Thyroid gland (tissue), 4 donors: ENCODE measurements around the gene LIFR. TPM values are rescaled to one million over a fixed set of nuclear protein-coding genes. Genes with fewer than 3 reads are reported as not detected.

ENCODE experiments used
- DNase-seq, 2 donors: peaks; one replicate each; pipeline ENCODE4 v3.0.0-alpha.2; 2019
- H3K27ac ChIP-seq, 3 donors: fragments of 200-600 bp; sonication (generic); 1 replicate in 2 of 3; 2 replicates in 1 of 3; pipeline ENCODE4 v1.5.1; 2016 to 2019; ENCODE audit warnings: mild to moderate bottlenecking in 1 of 3, moderate library complexity in 1 of 3
- H3K27me3 ChIP-seq: fragments of 200-600 bp; sonication (generic); one replicate; pipeline ENCODE4 v1.5.1; 2019
- H3K36me3 ChIP-seq, 2 donors: fragments of 200-600 bp; sonication (generic); one replicate each; pipeline ENCODE4 v1.5.1; 2016 to 2019
- H3K4me1 ChIP-seq, 2 donors: fragments of 200-600 bp; sonication (generic); one replicate each; pipeline ENCODE4 v1.5.1; 2017 to 2019
- H3K4me3 ChIP-seq, 3 donors: fragments of 200-600 bp; sonication (generic); replicated peaks in 1 of 3; 1 replicate in 2 of 3; 2 replicates in 1 of 3; pipeline ENCODE4 v1.5.1; 2016; ENCODE audit warnings: mild to moderate bottlenecking in 1 of 3
- H3K9me3 ChIP-seq: fragments of 200-600 bp; sonication (generic); one replicate; pipeline ENCODE4 v1.5.1; 2017
- POLR2A ChIP-seq, 2 donors: fragments of 450-650 bp; IDR thresholded peaks; one replicate each; pipeline ENCODE4 v1.6.1; 2017; ENCODE audit warnings: antibody characterized with exemption in 2 of 2, mild to moderate bottlenecking in 2 of 2, moderate library complexity in 1 of 2
- WGBS, 2 donors: methylation state at CpG; one replicate each; pipeline ENCODE4 v1.1.5; 2017; 5-methylcytosine and 5-hydroxymethylcytosine counted together
- intact Hi-C: fragments of 100-400 bp; cut with DNase I; formaldehyde crosslinking; loops from one replicate; pipeline ENCODE4 v1.15.1; 2023
- total RNA-seq, 4 donors: library from RNA; depleted of rRNA; stranded (reverse); fragments of >200 nt; gene quantifications; one replicate each; pipeline ENCODE4 v1.2.3, GENCODE V29; 2016
- TF ChIP-seq, protein P1 (sequence below), 6 experiments: fragments of 200-600 bp in 3 of 6; fragments of 450-650 bp in 3 of 6; sonication (generic) in 3 of 6; IDR thresholded peaks; one replicate each; pipeline ENCODE4 v1.5.1; 2016 to 2019; ENCODE audit warnings: antibody characterized with exemption in 6 of 6, mild to moderate bottlenecking in 2 of 6, inconsistent platforms in 1 of 6, moderate library complexity in 1 of 6

The LIFR gene
- total RNA-seq, 4 donors from 2014 or later: 172 to 446 (median 233) TPM

- WGBS, 2 donors: 84 to 88% methylated on average over 2 of the region's 2 CpGs
- Histone ChIP-seq H3K9me3 (no peaks in the 10 kb centered on the region), H3K36me3 (peaks cover 24 to 26% of the 10 kb centered on the region in 2 donors), H3K27ac (no peak overlapping the region), H3K4me3 (no peak overlapping the region), H3K27me3 (no peaks in the 10 kb centered on the region), H3K4me1 (no peaks in the 10 kb centered on the region)
- DNase-seq: no peak
- intact Hi-C loops: no loop called here
- TF ChIP-seq, protein P1, sequence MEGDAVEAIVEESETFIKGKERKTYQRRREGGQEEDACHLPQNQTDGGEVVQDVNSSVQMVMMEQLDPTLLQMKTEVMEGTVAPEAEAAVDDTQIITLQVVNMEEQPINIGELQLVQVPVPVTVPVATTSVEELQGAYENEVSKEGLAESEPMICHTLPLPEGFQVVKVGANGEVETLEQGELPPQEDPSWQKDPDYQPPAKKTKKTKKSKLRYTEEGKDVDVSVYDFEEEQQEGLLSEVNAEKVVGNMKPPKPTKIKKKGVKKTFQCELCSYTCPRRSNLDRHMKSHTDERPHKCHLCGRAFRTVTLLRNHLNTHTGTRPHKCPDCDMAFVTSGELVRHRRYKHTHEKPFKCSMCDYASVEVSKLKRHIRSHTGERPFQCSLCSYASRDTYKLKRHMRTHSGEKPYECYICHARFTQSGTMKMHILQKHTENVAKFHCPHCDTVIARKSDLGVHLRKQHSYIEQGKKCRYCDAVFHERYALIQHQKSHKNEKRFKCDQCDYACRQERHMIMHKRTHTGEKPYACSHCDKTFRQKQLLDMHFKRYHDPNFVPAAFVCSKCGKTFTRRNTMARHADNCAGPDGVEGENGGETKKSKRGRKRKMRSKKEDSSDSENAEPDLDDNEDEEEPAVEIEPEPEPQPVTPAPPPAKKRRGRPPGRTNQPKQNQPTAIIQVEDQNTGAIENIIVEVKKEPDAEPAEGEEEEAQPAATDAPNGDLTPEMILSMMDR (IDR thresholded peaks at IDR 0.05): no peak
- no peak for TF ChIP-seq POLR2A (IDR thresholded peaks at IDR 0.05)
Observed at GRCh38 chr5:38497946-38498345, 58.5 kb downstream of the LIFR start.

- WGBS, 2 donors: 85 to 86% methylated on average over 7 of the region's 7 CpGs
- H3K27ac ChIP-seq: no peak overlapping the region
Observed at GRCh38 chr5:38494763-38495162, 61.7 kb downstream of the LIFR start.

DNA sequence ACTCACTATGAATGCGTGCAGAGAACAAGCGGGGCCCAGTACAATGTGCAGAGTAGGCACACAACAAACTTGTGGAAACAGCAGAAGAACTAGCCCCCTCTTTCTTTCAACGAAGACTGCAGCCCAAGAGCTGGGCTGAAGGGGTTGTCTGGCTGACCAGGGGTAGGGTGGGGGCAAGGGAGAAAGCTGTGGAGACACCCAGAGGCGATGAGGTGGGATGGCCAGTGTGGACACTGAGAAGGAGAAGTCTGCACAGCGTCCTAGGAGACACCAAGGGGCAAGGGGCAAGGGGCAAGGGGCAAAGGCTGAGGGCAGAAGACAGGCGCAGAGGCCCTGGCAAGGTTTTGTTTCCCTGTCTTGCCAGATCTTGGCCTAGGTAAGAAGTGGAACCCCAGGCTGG, 62.3 kb downstream of the LIFR start:
- Histone ChIP-seq H3K9me3 (no peaks in the 10 kb centered on the region), H3K4me1 (no peaks in the 10 kb centered on the region), H3K4me3 (no peak overlapping the region), H3K27me3 (no peaks in the 10 kb centered on the region), H3K36me3 (peaks cover 42 to 44% of the 10 kb centered on the region in 2 donors), H3K27ac (no peak overlapping the region)
- 90% methylated on average over 6 of the region's 6 CpGs for WGBS, 2 donors
- no peak for DNase-seq
- no peak for TF ChIP-seq POLR2A (IDR thresholded peaks at IDR 0.05)
- TF ChIP-seq, protein P1 (IDR thresholded peaks at IDR 0.05): no peak
- intact Hi-C loops: no loop called here

More at GRCh38 chr5:38494763-38495162, 61.7 kb downstream of the LIFR start:
- Histone ChIP-seq H3K9me3 (no peaks in the 10 kb centered on the region), H3K4me3 (no peak overlapping the region), H3K4me1 (no peaks in the 10 kb centered on the region), H3K36me3 (peaks cover 39 to 42% of the 10 kb centered on the region in 2 donors), H3K27me3 (no peaks in the 10 kb centered on the region)
- no peak for DNase-seq
- intact Hi-C loops: no loop called here
- TF ChIP-seq, protein P1 (IDR thresholded peaks at IDR 0.05): no peak
- TF ChIP-seq POLR2A (IDR thresholded peaks at IDR 0.05): no peak

GRCh38 chr5:38483805-38484398, 72.5 kb downstream of the LIFR start:
- no peak for TF ChIP-seq POLR2A (IDR thresholded peaks at IDR 0.05)
- TF ChIP-seq, protein P1 (IDR thresholded peaks at IDR 0.05): no peak
- intact Hi-C loops: no loop called here
- DNase-seq: no peak
- Histone ChIP-seq H3K4me1 (no peaks in the 10 kb centered on the region), H3K36me3 (peaks cover 27 to 74% of the 10 kb centered on the region in 2 donors), H3K27me3 (no peaks in the 10 kb centered on the region), H3K27ac (no peak overlapping the region), H3K4me3 (no peak overlapping the region), H3K9me3 (no peaks in the 10 kb centered on the region)
- WGBS, 2 donors: 97 to 98% methylated on average over 10 of the region's 10 CpGs

DNA sequence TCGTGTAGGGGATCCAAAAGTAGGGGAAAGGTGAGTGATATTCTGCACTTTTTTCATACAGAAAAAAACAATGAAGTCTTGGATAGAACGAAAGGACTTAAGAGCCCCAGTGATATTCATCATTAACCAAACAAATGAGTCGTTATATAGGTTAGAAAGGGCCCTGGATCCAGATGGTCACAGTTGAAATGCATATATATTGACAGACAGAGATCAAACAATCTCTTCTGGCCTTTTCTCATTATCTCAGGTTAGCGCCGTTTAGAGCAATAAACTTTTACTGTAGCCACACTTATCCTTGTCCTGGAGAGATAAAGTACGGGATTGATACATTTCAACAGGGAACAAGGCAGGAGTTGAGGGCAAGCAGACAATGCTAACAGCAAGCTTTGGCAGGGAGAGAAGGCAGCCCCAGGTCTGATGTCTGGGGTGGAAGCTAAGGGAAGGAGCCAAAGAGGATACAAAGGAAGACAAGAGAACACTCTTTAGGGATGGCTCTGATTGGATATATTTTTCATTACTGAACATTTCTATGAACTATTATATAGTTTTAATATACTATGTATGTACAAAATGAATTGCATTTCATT, 77.0 kb downstream of the LIFR start:
- TF ChIP-seq POLR2A (IDR thresholded peaks at IDR 0.05): no peak
- TF ChIP-seq, protein P1 (IDR thresholded peaks at IDR 0.05): no peak
- Histone ChIP-seq H3K27ac (no peak overlapping the region), H3K27me3 (no peaks in the 10 kb centered on the region), H3K36me3 (peaks cover 13 to 32% of the 10 kb centered on the region in 2 donors), H3K4me1 (no peaks in the 10 kb centered on the region), H3K4me3 (no peak overlapping the region), H3K9me3 (no peaks in the 10 kb centered on the region)
- intact Hi-C loops: no loop called here
- DNase-seq: no peak
- 63 to 69% methylated on average over 6 of the region's 6 CpGs for WGBS, 2 donors
